NCI-H2107 (cell line): ENCODE data around the gene TMEM69.
"Not testable (repeated sequence)": the region's sequence is repeated elsewhere in the genome, so short reads cannot be mapped to it uniquely, and the experiment has no call there.

Experiments
- DNase-seq: peaks from one replicate; lab custom pipeline; 2025; lab: John Stamatoyannopoulos, UW

TMEM69 gene

GRCh38 chr1:45677751-45678245, 10.2 kb upstream of the TMEM69 start:
- no peak for DNase-seq

- DNase-seq: no peak
Measured at GRCh38 chr1:45678489-45678888, 9.5 kb upstream of the TMEM69 start.

GRCh38 chr1:45679123-45679522, 8.9 kb upstream of the TMEM69 start:
- DNase-seq: no peak

- no peak for DNase-seq
Measured at GRCh38 chr1:45682942-45683341, 5.0 kb upstream of the TMEM69 start.

GRCh38 chr1:45684402-45684801, 3.6 kb upstream of the TMEM69 start:
- DNase-seq: no peak

- no peak for DNase-seq
Measured at GRCh38 chr1:45685308-45686014, 2.5 kb upstream of the TMEM69 start.

GRCh38 chr1:45686015-45686287, 2.0 kb upstream of the TMEM69 start:
- DNase-seq: peak; percentile 32

- peak; percentile 95 for DNase-seq
Measured at GRCh38 chr1:45686288-45687013, 1.5 kb upstream of the TMEM69 start, which contains the start of gene GPBP1L1. GPBP1L1 (minus strand) TSS chr1:45686533; CDS start chr1:45659087, 27,446 bp downstream.

GRCh38 chr1:45687014-45687753, 797 bp upstream of the TMEM69 start:
- DNase-seq: peak; percentile 97

- not testable (repeated sequence) for DNase-seq
Measured at GRCh38 chr1:45693811-45694210, 5.8 kb downstream of the TMEM69 start.

GRCh38 chr1:45694823-45695222, 6.8 kb downstream of the TMEM69 start:
- DNase-seq: no peak

- no peak for DNase-seq
Measured at GRCh38 chr1:45704637-45705036, 16.7 kb downstream of the TMEM69 start.

GRCh38 chr1:45713711-45714110, 25.7 kb downstream of the TMEM69 start:
- DNase-seq: no peak

GRCh38 chr1:45716700-45717099, 28.7 kb downstream of the TMEM69 start:
- DNase-seq: no peak

GRCh38 chr1:45717386-45717785, 29.4 kb downstream of the TMEM69 start:
- DNase-seq: not testable (repeated sequence)

- no peak for DNase-seq
Measured at GRCh38 chr1:45718289-45718688, 30.3 kb downstream of the TMEM69 start.

GRCh38 chr1:45721207-45721606, 33.2 kb downstream of the TMEM69 start:
- DNase-seq: no peak

- no peak for DNase-seq
Measured at GRCh38 chr1:45722809-45723208, 34.8 kb downstream of the TMEM69 start.

GRCh38 chr1:45723248-45723930, 35.4 kb downstream of the TMEM69 start:
- DNase-seq: no peak

GRCh38 chr1:45726007-45726406, 38.0 kb downstream of the TMEM69 start:
- DNase-seq: not testable (repeated sequence)

GRCh38 chr1:45730075-45730779, 42.2 kb downstream of the TMEM69 start:
- DNase-seq: no peak
